ENCODE data around the gene BAG1.

BAG1 gene

DNA sequence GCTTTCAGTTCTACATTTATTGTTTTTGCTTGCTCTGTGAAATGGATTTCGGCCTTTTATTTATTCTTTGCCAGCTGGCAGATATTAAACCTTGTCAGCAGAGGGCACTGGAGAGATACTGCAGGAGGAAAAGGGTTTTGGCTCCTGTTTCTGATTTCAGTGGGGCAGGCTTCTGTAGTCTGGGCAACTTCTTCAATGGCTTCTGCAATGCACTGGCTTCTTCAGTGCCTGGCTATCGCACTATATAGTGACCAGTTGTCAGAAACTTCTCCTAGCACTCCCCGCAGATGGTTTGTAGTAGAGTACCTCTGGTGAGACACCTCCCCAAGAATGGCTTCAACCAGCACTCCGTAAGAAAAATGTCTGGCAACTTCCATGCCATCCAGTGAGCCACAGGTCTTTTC, 22.6 kb upstream of the BAG1 start:
- DNase-seq = no peak

DNA sequence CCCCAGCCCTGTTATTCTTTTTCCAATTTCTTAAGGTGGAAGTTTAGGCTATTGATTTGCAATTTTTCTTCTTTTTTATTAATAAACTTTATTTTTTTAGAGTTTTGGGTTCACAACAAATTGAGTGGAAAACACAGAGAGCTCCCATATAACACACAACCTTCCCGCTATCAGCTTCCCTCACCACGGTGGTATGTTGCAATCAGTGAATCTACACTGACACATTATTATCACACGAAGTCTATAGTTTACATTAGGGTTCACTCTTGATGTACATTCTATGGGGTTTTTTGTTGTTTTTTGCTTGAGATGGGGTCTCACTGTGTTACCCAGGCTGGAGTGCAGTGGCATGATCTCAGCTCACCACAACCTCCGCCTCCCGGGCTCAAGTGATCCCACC, 21.0 kb upstream of the BAG1 start:
- DNase-seq = no peak

DNA sequence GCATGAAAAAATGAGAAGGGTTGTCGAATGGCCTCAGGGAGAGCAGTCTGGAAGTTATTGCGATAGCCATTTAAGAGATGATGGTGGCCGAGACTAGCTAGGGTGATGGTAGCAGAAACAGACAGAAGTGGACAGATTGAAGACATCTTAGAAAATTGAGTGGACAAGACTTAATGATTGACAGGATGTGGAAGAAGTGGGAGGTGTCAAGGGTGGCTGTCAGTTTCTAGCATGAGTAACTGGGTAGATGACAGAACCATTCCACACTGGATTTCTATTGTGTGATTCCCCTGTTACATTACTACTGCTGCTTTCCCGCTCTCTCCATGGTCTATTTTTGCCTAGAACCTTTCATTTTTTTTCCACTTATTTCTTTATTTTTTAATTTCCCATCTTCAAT, 13.0 kb upstream of the BAG1 start:
- no peak for DNase-seq

DNA sequence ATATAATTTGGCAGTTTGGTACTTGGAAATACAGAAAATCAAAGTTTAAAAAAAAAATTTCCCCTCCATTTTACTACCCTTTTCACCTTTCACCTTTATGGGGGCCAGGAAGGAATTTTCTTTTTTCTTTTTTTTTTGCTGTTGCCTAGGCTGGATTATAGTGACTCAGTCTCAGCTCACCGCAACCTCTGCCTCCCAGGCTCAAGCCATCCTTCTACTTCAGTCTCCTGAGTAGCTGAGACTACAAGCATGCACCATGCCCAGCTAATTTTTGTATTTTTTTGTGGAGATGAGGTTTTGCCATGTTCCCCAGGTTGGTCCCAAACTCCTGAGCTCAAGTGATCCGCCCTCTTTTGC, 9.4 kb upstream of the BAG1 start:
- DNase-seq = no peak

DNA sequence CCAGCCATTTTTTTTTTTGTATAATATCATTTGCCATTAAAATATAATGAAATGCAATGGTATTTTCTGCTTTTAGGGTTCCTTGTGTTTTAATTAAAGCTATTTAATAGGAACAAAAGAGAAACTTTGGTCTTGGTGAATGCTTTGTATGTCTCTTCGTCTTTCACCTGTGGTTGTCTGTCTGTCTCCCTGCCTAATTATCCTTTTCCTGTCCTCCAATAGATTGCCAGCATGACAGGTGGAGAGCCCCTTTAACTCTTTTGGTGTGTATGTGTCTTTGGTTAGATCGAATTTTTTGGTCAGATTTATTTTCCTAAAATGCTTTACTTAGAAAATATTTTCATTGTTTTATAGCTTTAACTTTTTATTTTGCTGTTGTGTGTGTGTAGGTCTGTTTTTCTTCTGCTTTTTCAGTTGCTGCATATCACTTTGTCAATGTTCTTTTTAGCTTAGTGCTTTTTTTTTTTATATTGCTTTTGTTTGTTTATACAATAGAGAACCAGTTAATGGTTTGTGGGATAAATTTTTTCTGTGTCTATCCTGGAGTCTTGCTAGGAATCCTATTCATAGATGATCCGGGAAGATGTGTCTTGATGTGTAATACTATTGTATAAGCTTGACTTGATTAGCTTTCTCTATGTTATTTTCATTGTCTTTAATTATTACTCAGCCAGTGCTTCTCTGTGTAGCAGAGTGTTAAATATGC, 8.9 kb upstream of the BAG1 start:
- no peak for DNase-seq

DNA sequence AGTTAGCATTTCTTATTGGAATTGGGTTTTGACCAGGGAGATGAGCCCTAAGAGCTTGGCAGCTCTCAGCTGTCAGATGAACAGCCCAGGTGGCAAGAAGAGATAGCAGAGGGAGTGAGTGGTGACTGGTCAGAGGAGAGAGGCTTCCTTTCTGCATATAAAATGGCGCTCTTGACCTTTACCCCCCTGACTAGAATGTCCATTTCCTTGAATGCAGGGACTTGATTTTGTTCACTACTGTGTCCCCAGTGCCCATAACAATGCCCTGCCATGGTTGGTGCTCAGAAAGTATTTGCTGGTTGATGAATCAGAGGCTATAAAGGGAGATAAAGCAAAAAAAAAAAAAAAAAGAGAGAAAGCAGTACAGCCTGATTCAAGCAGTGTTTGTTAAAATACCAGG, 7.6 kb upstream of the BAG1 start:
- no peak for DNase-seq

DNA sequence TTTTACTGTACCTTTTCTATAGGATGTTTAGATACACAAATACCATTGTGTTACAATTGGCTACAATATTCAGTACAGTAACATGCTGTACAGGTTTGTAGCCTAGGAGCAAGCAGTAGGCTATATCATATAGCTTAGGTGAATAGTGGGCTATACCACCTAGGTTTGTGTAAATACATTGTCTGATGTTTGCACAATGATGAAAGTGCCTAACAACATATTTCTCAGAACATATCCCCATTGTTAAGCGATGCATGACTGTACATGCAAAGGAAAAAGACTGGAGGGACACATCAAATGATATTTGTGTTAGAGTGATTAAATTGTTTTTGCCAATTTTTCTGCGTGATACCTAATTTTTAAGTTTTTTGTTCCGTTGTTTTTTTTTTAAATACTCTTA, 5.6 kb upstream of the BAG1 start:
- no peak for DNase-seq

DNA sequence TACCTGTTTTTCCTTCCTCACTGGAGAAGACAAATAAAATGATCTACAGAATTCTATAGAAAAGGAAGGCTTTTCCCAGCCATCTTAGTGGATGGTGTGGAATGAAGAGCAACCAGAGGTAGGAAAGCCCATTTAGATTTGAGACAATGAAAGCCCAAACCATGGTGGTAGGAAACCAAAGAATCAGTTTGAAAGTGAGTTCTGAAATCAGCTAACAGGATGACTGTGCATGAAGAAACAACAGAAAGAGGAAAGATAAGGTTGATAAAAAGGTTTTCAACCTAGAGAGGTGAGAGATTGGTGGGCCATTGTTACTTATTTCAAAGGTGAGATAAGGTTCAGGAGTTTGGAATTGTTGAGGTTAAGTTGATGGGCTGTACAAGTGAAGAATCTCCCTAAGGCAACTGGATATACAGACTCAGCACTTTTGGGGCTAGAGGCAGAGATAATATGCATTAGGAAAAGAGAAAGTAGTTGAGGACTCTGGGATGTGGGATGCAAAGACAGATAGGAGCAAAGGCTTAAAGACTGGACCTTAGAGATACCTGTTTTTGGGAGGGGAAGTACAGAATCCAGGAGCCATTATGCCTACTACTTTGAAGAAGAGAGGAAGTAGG, 2.8 kb upstream of the BAG1 start:
- no peak for DNase-seq

DNA sequence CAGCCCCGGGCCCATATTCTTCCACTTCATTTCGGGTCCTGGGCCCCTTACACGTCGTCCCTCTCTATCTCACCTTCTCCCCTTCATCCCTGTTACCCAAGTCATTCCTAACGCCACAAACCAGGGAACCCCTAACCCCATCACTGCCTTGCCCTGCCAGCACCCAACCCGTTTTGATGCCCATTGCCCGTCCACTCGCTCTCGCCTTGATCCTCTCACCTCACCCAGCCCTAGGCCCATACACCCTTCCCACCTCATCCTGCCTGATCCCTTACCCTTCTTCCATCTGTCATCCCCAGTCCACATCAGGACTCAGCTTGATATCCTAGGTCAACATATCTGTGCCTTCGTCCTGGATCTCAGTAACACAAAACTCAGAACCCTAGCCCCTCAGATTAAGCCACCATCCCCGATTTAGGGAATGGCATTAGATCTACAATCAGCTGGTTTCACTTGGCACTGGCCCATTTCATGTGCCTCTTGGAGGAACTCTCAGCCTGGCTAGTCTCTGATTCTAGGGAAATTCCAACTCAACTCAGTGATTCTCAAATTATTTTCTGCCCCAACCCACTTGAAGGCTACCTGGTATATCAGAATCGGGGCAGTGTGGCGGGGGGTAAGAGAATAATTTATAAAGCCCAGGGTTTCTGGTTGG, 830 bp upstream of the BAG1 start:
- DNase-seq = no peak

DNA sequence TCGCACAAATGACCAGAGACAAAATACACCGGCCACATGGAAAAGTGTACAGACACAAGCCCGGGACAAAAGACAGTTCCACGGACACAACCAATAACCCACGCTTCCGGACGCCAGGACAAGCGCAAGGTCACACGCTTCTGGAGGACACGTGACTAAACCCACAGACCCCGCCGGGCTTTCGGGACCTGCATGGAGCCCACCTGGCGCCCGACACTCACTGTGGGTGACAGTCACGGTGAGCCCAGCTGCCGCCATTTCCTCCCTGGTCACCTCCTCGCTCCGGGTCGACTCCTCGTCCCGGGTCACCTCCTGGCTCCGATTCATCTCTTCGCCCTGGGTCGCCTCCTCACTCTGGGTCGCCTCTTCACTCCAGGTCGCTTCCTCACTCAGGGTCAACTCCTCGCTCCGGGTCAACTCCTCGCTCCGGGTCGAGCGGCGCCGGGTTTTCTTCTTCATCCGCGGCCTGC, 470 bp downstream of the BAG1 start:
- DNase-seq = no peak

DNA sequence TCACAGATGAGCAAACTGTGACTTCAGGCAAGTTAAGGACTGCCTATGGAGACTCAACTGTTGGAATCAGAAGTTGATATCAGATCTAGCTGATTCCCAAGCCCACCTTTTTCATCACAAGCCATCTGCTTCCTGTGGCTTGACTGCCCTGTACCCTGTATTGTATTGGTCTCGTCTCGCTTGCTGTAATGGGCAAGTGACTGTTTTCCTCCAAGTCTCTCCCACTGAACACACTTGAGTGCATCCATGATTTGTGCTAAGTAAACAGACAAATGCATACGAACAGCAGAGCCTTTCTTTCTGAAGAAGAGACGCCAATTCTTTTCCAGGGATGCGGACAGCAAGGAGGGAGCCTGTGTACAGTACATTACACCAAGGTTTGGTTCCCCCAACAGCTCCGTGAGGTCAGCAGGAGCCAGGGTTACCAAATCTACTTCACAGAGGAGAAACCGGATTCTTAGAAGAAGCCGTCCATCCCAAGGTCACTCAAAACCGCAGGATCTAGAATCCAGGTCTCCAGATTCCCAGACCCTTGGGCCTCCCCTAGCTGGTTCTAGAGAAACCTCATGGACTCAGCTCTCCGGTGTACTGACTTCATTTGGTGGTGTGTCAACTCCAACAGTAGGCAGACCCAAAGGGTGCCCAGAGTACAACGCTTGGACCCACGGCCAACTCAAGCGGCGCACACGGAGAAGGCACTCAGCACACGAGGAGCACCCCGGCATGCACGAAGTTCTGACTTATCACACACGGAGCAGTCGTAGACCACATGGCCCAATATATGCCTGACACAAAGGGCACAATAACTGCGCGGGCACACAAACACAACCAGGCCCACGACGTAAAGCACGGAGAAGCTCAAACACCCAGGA, 1.1 kb downstream of the BAG1 start:
- peak; percentile 73 for DNase-seq

DNA sequence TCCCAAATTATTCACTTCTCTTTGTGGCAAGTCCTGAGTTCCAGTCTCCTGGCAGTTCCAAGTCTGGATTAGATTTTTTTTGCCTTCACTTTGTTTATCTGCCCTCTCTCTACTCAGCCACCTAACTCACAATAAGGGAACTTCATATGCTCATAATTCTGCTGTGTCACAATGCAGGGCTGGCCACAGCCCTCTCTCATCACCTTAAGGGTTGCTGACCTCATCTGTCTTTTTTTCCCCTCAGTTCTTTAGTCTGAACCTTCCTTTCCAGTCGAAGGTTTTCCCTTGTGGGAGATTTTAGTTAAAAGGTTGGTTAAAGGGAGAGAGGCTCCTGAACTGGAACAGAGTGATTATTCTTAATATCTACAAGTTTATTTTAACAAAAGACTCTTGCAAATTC, 4.1 kb downstream of the BAG1 start:
- DNase-seq = no peak

DNA sequence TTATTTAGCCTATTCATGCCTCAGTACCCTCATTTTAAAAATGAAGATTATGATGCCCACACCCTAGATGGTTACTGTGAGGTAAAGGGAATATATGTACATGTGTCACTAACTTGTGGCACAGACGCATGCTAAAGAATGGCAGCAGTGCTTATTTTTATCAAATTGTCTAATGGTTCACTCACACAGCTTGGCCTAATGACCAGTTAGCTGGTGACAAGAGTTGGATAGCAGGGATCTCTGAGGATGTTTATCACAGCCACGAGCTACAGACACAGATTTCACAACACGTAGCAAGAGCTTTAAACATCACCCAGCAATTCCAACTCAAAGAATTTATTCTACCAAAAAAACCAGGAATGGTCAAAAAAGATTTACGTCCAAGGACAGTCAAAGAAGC, 7.2 kb downstream of the BAG1 start:
- no peak for DNase-seq

DNA sequence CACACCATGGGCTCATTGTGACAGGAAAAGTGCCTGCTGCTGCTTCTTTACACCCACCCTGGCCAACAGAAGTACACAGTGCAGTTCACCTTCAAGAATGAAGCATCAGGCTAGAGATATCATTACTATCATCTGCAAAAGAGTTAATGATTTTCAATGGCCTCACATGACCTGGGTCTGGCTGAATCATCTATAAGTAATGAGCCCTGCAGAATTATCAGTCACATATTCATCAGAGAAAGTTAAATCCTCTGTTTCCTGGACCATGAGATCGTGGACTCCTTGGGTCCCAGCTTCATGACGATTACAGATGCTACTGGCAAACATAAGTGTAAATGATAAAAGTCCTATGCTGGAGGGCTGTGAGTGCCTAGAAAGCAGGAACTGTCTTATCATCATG, 8.3 kb downstream of the BAG1 start:
- no peak for DNase-seq

DNA sequence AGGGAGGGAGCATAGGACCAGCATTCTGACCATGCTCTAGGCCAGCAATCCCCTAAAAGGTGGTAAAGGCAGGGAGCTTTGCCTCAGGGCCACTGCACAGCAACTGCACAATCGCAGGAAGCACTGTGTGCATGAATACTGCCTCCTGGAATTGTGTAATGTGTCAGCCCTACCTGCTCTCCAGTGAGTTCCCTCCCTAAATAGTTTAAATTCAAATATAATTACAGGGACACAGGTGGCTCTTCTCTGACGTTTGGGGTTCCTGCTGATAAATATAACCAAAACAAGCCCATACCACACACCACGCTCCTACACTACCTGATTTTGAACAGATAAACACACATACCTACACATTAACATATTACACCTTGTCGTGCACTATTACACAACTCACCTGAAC, 9.0 kb downstream of the BAG1 start:
- DNase-seq = no peak

DNA sequence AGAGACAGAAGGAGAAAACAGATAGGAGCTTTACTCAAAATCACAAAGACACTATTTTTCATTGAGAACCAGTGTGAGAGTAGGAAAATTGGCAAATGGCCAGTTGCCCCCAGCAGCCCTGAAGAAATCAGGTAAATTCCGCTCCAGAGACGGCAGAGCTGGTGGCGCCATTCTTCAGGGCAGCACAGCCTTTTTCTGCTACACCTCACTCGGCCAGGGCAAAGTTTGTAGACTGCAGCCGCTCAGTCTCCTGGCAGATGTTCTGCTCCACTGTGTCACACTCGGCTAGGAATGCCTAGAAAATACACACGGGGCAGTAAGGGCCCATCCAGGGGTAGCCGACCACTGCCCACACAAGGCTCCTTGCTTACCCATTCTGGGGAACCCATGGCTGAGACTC, 9.5 kb downstream of the BAG1 start:
- DNase-seq = no peak

DNA sequence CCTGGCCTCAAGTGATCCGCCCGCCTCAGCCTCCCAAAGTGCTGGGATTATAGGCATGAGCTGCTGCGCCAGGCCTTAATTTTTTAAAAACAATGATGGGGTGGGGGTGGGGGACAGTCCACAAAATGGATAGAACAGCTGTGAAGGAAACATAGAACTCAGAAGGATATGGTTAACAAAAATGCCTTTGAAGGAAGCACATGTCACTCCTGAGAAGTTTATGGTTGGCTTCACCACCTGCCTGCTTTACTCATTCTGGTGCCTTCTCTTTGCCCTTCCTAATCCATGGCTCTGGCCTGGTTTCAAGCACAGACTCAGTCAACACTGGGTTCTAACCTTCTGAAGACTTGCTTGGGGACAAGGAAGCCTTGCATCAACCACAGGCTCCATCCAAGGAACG, 10.3 kb downstream of the BAG1 start:
- no peak for DNase-seq

DNA sequence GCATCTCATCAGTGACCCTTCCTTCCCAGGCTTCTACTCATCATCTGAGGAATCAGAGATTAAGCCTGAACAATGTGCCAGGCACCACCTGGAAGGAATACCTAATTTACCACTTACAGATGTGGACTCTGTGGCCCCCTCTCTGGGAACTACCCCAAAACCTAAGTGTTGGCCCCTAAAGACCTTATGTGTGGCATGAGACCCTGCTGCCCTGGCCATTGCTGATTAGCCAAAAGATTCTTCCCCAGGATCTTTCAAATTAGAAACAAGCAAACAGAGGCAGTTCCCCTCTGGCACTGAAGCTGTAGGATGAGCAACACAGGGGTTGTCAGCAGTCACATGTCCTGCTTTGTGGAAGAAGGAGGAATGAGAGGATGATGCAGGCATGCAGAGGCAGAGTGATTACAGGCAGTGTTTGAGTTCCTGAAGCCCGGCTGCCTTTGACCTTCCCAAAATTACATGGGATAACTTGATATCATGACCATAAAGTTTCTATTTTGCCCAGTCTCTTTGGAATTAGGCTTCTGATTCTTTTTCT, 14.0 kb downstream of the BAG1 start:
- no peak for DNase-seq

DNA sequence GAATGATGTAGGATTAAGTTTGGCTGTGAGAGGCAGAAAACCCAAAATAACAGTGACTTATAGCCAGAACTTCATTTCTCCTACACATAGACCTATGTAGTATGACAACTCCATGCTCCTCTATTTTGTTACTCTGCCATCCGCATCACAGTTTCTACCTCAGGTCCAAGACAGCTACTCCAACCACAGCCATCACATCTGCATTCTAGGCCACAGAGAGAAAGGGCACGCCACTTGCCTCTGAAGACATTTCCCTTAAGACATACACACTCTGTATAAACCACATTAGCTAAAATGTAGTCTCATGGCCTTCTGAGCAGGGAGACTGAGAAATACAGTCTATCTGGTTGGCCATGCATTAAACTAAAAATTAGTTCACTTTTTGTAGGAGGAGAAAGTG, 14.5 kb downstream of the BAG1 start:
- DNase-seq = no peak

DNA sequence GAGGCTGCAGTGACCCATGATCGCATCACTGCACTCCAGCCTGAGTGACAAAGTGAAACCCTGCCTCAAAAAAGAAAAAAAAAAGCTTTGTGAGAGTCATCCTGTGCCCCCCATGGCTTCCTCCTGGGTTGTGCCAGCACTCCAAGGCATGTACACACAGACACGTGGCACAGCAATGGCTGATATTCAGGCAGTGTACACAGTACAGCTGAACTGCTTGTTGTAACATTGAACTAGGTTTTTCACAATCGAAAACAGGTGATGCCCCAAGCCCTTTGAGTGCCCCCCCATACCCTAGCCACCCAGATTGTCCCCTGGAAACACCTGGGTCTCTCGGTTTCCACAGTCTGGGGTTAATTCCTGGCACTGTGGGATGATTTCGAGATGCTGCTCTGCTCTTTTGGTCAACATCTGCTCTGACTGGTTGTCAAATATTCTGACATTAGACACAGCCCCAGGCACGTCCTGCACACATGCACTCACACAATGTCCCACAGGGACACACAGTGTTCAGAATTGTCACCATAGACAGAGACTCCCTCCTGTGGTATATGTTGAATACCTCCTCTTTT, 15.3 kb downstream of the BAG1 start:
- DNase-seq = no peak

DNA sequence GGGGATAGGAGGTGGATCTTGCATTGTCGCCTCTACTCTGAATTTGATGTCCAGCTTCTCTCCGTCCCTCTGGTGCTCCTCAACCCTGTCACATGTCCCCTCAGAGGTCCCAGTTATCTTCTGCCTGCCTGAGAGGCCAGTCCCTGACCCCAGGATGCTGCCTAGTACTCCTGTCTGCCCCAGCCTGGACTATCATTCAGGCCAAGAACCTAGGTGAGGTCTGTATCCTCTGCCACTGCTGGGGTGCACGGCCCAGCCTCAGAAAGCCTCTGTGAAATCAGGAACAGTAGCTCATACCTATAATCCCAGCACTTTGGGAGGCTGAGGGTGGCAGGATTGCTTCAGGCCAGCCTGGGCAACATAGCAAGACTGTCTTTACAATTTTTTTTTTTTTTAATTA, 15.9 kb downstream of the BAG1 start:
- no peak for DNase-seq

DNA sequence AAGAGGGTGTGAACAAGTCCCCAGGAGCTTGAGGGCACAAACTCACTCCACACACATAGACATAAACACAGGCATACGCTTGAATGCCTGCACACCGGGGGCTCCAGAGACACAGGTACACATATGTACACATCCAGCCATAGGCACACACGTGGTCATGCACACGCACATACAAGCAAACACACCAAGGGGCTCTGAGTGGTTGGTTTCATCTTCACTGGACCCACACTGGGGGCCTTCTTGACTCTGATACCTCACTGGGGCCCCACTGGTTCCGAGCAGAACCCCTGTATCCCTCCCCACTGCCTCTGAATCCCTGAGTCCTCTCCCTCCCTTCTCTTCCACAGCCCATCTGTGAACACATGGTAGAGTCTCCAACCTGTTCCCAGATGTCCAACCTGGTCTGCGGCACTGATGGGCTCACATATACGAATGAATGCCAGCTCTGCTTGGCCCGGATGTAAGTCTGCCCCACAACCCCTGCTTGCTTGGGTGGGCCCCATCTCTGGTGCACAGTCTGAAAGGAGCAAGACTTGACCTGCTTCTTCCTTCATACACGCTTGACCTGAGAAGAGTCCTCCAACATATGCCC, 18.1 kb downstream of the BAG1 start:
- DNase-seq = no peak
